HepG2 (cell line): ENCODE data around the gene DDAH1. TPM values are rescaled to one million over a fixed set of nuclear protein-coding genes. Genes with fewer than 3 reads are reported as not detected.

Experiments
- ATAC-seq: fragments of 200-7000 bp; cut with Tn5 transposase; 3 replicates; pipeline ENCODE4 v1.9.1; 2020; ENCODE audit warnings: mild to moderate bottlenecking, moderate library complexity
- BruUV-seq: library from RNA; stranded (reverse); fragments of 400-500 nt; replicated peaks from 2 replicates; lab custom pipeline; 2021; lab: Mats Ljungman, UMichigan
- CTCF ChIA-PET: fragments of 300-600 bp; formaldehyde crosslinking; extraction: SDS; loops from one replicate; lab custom pipeline; 2021; ENCODE audit warnings: low total read pairs, inconsistent platforms, low intra/inter-chr PET ratio; lab: Yijun Ruan, JAX
- POLR2A ChIA-PET: fragments of 350-600 bp; sonication (Branson Sonifier 250); formaldehyde crosslinking; loops from one replicate; lab custom pipeline; 2020; ENCODE audit warnings: antibody characterized with exemption, inconsistent platforms; lab: Yijun Ruan, JAX
- DNase-seq: peaks from one replicate; pipeline ENCODE4 v3.0.0-alpha.2; 2015; ENCODE audit warnings: low spot score
- FAIRE-seq: peaks from 3 replicates; lab custom pipeline; 2011; peaks lifted over from hg19 to GRCh38; lab: Jason Lieb, UNC
- H2AFZ ChIP-seq: one replicate; pipeline ENCODE4 v1.6.1; 2011; ENCODE audit warnings: low read length, inconsistent platforms
- H3K27ac ChIP-seq: fragments of 300-600 bp; 3 replicates; pipeline ENCODE4 v1.8.0; 2011; ENCODE audit warnings: mixed run types, mild to moderate bottlenecking, mixed read lengths, low read length, inconsistent platforms; ENCODE audit not compliant: insufficient read depth; ENCODE audit errors: extremely low read length
- H3K27me3 ChIP-seq, 2 experiments: fragments of 200-600 bp in 1 of 2; 2 replicates in 1 of 2; 3 replicates in 1 of 2; pipeline versions ENCODE4 v1.6.0 to v1.8.0; 2011; ENCODE audit warnings: low read length in 2 of 2, mild to moderate bottlenecking in 2 of 2, moderate library complexity in 2 of 2, inconsistent platforms in 1 of 2; ENCODE audit not compliant: insufficient read depth in 2 of 2, control insufficient read depth in 1 of 2
- H3K36me3 ChIP-seq, 2 experiments: fragments of 200-600 bp in 1 of 2; replicated peaks in 1 of 2; 2 replicates in 1 of 2; 3 replicates in 1 of 2; pipeline versions ENCODE4 v1.5.1 to v1.8.0; 2011; ENCODE audit warnings: low read length in 2 of 2, inconsistent platforms in 1 of 2; ENCODE audit not compliant: insufficient read depth in 2 of 2, control insufficient read depth in 1 of 2
- H3K4me1 ChIP-seq: 2 replicates; pipeline ENCODE4 v1.5.1; 2012; ENCODE audit warnings: low read length, inconsistent platforms; ENCODE audit not compliant: insufficient read depth
- H3K4me2 ChIP-seq: 2 replicates; pipeline ENCODE4 v1.6.0; 2011; ENCODE audit warnings: low read depth, low read length, inconsistent platforms
- H3K4me3 ChIP-seq, 3 experiments: fragments of 200-600 bp in 1 of 3; sonication (generic), shearing (Covaris generic) in 1 of 3; replicated peaks in 1 of 3; 2 replicates each; pipeline ENCODE4 v1.5.1; 2011 to 2016; ENCODE audit warnings: low read length in 3 of 3, inconsistent platforms in 2 of 3, low read depth in 2 of 3, mild to moderate bottlenecking in 2 of 3, control low read depth in 1 of 3, mixed read lengths in 1 of 3; ENCODE audit not compliant: insufficient read depth in 1 of 3
- H3K79me2 ChIP-seq: one replicate; pipeline ENCODE4 v1.6.1; 2011; ENCODE audit warnings: low read length, inconsistent platforms; ENCODE audit not compliant: insufficient read depth
- H3K9ac ChIP-seq: 2 replicates; pipeline ENCODE4 v1.6.0; 2011; ENCODE audit warnings: mild to moderate bottlenecking, low read depth, low read length, inconsistent platforms; ENCODE audit not compliant: insufficient read depth
- H3K9me3 ChIP-seq: 2 replicates; pipeline ENCODE4 v1.5.1; 2012; ENCODE audit warnings: mild to moderate bottlenecking, low read length
- H4K20me1 ChIP-seq: 2 replicates; pipeline ENCODE4 v1.6.0; 2011; ENCODE audit warnings: inconsistent platforms, mild to moderate bottlenecking, low read length, moderate library complexity; ENCODE audit not compliant: insufficient read depth
- CHD4 ChIP-seq: fragments of 200-600 bp; sonication (generic); IDR thresholded peaks from 2 replicates; pipeline ENCODE4 v1.7.0; 2017; ENCODE audit warnings: mild to moderate bottlenecking, low read length, borderline replicate concordance
- FOXP1 ChIP-seq, 2 experiments: fragments of 450-650 bp in 1 of 2; IDR thresholded peaks; 2 replicates each; pipeline ENCODE4 v1.6.1; 2017 to 2018; ENCODE audit warnings: antibody characterized with exemption in 1 of 2
- GLI4 ChIP-seq: sonication (generic); formaldehyde crosslinking; IDR thresholded peaks from 2 replicates; pipeline ENCODE4 v1.5.1; 2020; ENCODE audit warnings: missing genetic modification reagents, mild to moderate bottlenecking, moderate library complexity, borderline replicate concordance
- HOXA9 ChIP-seq: sonication (generic); formaldehyde crosslinking; IDR thresholded peaks from 2 replicates; pipeline ENCODE4 v1.8.1; 2022; ENCODE audit warnings: missing genetic modification reagents, mild to moderate bottlenecking, moderate library complexity, borderline replicate concordance
- MXD1 ChIP-seq: sonication (generic); formaldehyde crosslinking; IDR thresholded peaks from 2 replicates; pipeline ENCODE4 v1.4.0; 2020; ENCODE audit warnings: mild to moderate bottlenecking, missing genetic modification reagents
- NFKBIZ ChIP-seq: IDR thresholded peaks from 2 replicates; pipeline ENCODE4 v1.6.1; 2018; ENCODE audit warnings: missing genetic modification reagents, missing compliant biosample characterization
- TARDBP ChIP-seq: sonication (generic); formaldehyde crosslinking; IDR thresholded peaks from 2 replicates; pipeline ENCODE4 v1.8.0; 2022; ENCODE audit warnings: mild to moderate bottlenecking, missing genetic modification reagents
- ZBTB7A ChIP-seq: sonication (generic); formaldehyde crosslinking; IDR thresholded peaks from 2 replicates; pipeline ENCODE4 v1.8.0; 2022; ENCODE audit warnings: mild to moderate bottlenecking, missing genetic modification reagents
- ZNF24 ChIP-seq: fragments of 450-650 bp; IDR thresholded peaks from 2 replicates; pipeline ENCODE4 v1.6.1; 2017; ENCODE audit warnings: antibody characterized with exemption, mild to moderate bottlenecking
- ZNF557 ChIP-seq: sonication (generic); formaldehyde crosslinking; IDR thresholded peaks from 2 replicates; pipeline ENCODE4 v1.4.0; 2020; ENCODE audit warnings: missing genetic modification reagents
- WGBS: methylation state at CpG from one replicate; pipeline ENCODE4 v1.1.6; 2017; ENCODE audit warnings: low lambda C conversion rate; 5-methylcytosine and 5-hydroxymethylcytosine counted together
- in situ Hi-C: cut with HindIII; loops from 2 replicates; pipeline ENCODE4 v1.10.0; 2017; ENCODE audit warnings: low pct_unique_long_range_greater_than_20kb; ENCODE audit not compliant: extremely low pct_ligation_motif_present
- intact Hi-C: fragments of 100-400 bp; cut with micrococcal nuclease; formaldehyde crosslinking; loops from one replicate; pipeline ENCODE4 v1.10.0; 2022; ENCODE audit not compliant: unreplicated experiment
- polyA plus RNA-seq, 8 experiments: library from polyadenylated mRNA; depleted of rRNA in 3 of 8; stranded (reverse) in 7 of 8; unstranded in 1 of 8; fragments of >200 nt; fragmentation: Illumina TruSeq in 4 of 8; extraction: Trizol in 4 of 8; gene quantifications; 2 replicates each; pipeline versions ENCODE4 v1.2.1 to v1.2.3, GENCODE V29; 2011 to 2016; ENCODE audit warnings: low read depth in 4 of 8, missing spikeins in 1 of 8, mixed read lengths in 1 of 8; ENCODE audit not compliant: insufficient read depth in 1 of 8
- total RNA-seq, 5 experiments: library from RNA; depleted of rRNA; stranded (reverse); fragments of >200 nt; fragmentation: Illumina TruSeq; extraction: Trizol; gene quantifications; 2 replicates each; pipeline ENCODE4 v1.2.3, GENCODE V29; 2016; ENCODE audit warnings: low read depth in 1 of 5
- TF ChIP-seq, protein P1 (sequence below), 2 experiments: fragments of 450-650 bp in 1 of 2; sonication (generic) in 1 of 2; formaldehyde crosslinking; IDR thresholded peaks; 2 replicates each; pipeline versions ENCODE4 v1.5.0 to v1.8.0; 2020 to 2022; ENCODE audit warnings: mild to moderate bottlenecking in 1 of 2, missing genetic modification reagents in 1 of 2
- TF ChIP-seq, protein P2 (sequence below): sonication (generic); formaldehyde crosslinking; IDR thresholded peaks from 2 replicates; pipeline ENCODE4 v1.4.0; 2020; ENCODE audit warnings: missing genetic modification reagents

Gene DDAH1
- total and polyA plus RNA-seq, 2 of the 13 experiments (the other 11 are each of a cell fraction or from before 2014, with no cell fraction given): 39.7 to 64.4 TPM

DNA sequence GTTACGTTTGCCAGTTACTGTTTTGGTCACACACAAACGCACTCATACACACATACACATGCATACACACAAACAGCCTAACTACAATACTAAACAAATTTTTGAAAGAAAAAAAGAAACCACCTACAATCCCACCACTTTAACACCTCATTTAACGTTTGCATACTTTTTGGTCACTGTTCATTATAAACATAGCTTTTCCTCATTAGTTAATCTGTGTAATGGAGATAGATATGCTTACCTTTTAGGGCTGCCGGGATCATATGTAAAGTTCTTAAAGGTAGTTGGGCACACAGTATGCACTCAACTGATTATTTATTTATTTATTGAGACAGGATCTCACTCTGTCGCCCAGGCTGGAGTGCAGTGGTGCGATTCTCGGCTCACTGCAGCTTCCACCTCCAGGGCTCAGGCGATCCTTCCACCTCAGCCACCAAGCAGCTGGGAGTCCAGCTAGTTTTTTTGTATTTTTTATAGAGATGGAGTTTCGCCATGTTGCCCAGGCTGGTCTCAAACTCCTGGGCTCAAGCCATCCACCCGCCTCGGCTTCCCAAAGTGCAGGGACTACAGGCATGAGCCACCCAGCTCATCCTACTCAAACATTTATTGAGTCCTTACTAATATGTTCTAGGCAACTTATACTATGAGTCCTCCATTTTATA lies 187.8 kb downstream of the DDAH1 start:
- Histone ChIP-seq H3K4me3 (peak overlapping the region; percentile 48 to 100 (median 57)), H3K4me2 (peak overlapping the region; percentile 81), H3K27me3 (no peaks in the 10 kb centered on the region; a peak in 1 of 5 replicates), H3K9ac (peak overlapping the region; percentile 74), H4K20me1 (0 out of 2 replicates have a peak, but pooled peaks cover 5% of the 10 kb centered on the region), H2AFZ (peak overlapping the region; percentile 57), H3K27ac (peak overlapping the region; percentile 61), H3K9me3 (no peaks in the 10 kb centered on the region), H3K79me2 (peaks cover 36% of the 10 kb centered on the region), H3K4me1 (peaks cover 55% of the 10 kb centered on the region), H3K36me3 (peaks cover 0 to 6% of the 10 kb centered on the region in 2 experiments; a peak in 1 of 5 replicates)
- no peak for ATAC-seq
- TF ChIP-seq TARDBP (CRISPR knock-in tag) (no peak), FOXP1 (IDR thresholded peaks at IDR 0.05) (no peak), FOXP1 (CRISPR knock-in tag; IDR thresholded peaks at IDR 0.05) (peak; percentile 8; the same call in 1 of the 2 replicates), ZBTB7A (CRISPR knock-in tag) (no peak), CHD4 (no peak), ZNF557 (no peak), MXD1 (no peak), ZNF24 (peak; percentile 54; the same call in 1 of the 2 replicates), NFKBIZ (CRISPR knock-in tag) (no peak), HOXA9 (CRISPR knock-in tag) (no peak), GLI4 (CRISPR knock-in tag) (no peak)
- TF ChIP-seq, protein P1, sequence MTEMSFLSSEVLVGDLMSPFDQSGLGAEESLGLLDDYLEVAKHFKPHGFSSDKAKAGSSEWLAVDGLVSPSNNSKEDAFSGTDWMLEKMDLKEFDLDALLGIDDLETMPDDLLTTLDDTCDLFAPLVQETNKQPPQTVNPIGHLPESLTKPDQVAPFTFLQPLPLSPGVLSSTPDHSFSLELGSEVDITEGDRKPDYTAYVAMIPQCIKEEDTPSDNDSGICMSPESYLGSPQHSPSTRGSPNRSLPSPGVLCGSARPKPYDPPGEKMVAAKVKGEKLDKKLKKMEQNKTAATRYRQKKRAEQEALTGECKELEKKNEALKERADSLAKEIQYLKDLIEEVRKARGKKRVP (CRISPR knock-in tag; IDR thresholded peaks at IDR 0.05): 0 out of 4 replicates have a peak, but pooled peaks of 1 of the 2 experiments have one; percentile 36
- TF ChIP-seq, protein P2, sequence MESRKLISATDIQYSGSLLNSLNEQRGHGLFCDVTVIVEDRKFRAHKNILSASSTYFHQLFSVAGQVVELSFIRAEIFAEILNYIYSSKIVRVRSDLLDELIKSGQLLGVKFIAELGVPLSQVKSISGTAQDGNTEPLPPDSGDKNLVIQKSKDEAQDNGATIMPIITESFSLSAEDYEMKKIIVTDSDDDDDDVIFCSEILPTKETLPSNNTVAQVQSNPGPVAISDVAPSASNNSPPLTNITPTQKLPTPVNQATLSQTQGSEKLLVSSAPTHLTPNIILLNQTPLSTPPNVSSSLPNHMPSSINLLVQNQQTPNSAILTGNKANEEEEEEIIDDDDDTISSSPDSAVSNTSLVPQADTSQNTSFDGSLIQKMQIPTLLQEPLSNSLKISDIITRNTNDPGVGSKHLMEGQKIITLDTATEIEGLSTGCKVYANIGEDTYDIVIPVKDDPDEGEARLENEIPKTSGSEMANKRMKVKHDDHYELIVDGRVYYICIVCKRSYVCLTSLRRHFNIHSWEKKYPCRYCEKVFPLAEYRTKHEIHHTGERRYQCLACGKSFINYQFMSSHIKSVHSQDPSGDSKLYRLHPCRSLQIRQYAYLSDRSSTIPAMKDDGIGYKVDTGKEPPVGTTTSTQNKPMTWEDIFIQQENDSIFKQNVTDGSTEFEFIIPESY: no peak
- intact Hi-C loops: no loop called here
- POLR2A ChIA-PET: interaction anchor here (0.7 to 2.9 kb wide), 15 partner anchors 8 to 704 kb away, joined by 3 to 37 read pairs (median 6); partner anchors contain the start of genes C1orf52, CCN1, SYDE2 and ZNHIT6
- DNase-seq: no peak
- BruUV-seq: TSS peak; percentile 92
- in situ Hi-C loops: no loop called here
- CTCF ChIA-PET: no interaction called here
- WGBS: 67% methylated on average over 10 of the region's 11 CpGs
- FAIRE-seq: no peak
